ENCODE results near the gene SHISA3. TPM values are rescaled to one million over a fixed set of nuclear protein-coding genes. Genes with fewer than 3 reads are reported as not detected.

SHISA3 gene
- total RNA-seq, 1 donor from 2014 or later: 24.2 TPM

- Mint-ChIP-seq H3K4me1 (no peaks in the 10 kb centered on the region), H3K9me3 (peaks cover 8% of the 10 kb centered on the region), H3K36me3 (ENCODE audit: low read depth) (peaks cover 4% of the 10 kb centered on the region), H3K27me3 (ENCODE audit: low read depth) (peaks cover 3% of the 10 kb centered on the region), H3K27ac (ENCODE audit: unreplicated experiment) (no peak overlapping the region), H3K4me3 (no peak overlapping the region)
- TF ChIP-seq CTCF (conservative IDR thresholded peaks at IDR 0.05): no peak
- no peak for DNase-seq (ENCODE audit: low read depth, low spot score)
These were observed 19.8 kb upstream of the SHISA3 start for GRCh38 chr4:42377497-42377896.

- Mint-ChIP-seq H3K9me3 (peaks cover 3% of the 10 kb centered on the region), H3K36me3 (ENCODE audit: low read depth) (no peaks in the 10 kb centered on the region), H3K27me3 (ENCODE audit: low read depth) (peaks cover 3% of the 10 kb centered on the region), H3K27ac (ENCODE audit: unreplicated experiment) (no peak overlapping the region), H3K4me3 (no peak overlapping the region), H3K4me1 (no peaks in the 10 kb centered on the region)
- no peak for TF ChIP-seq CTCF (conservative IDR thresholded peaks at IDR 0.05)
- DNase-seq (ENCODE audit: low read depth, low spot score): no peak
These were observed 15.6 kb upstream of the SHISA3 start for GRCh38 chr4:42381666-42382065.

- H3K4me1 Mint-ChIP-seq: peaks cover 1% of the 10 kb centered on the region
- no peak overlapping the region for H3K27ac Mint-ChIP-seq (ENCODE audit: unreplicated experiment)
- H3K9me3 Mint-ChIP-seq: no peaks in the 10 kb centered on the region
- DNase-seq (ENCODE audit: low read depth, low spot score): no peak
- no peak for TF ChIP-seq CTCF (conservative IDR thresholded peaks at IDR 0.05)
- no peak overlapping the region for H3K4me3 Mint-ChIP-seq
- peaks cover 8% of the 10 kb centered on the region for H3K27me3 Mint-ChIP-seq (ENCODE audit: low read depth)
- H3K36me3 Mint-ChIP-seq (ENCODE audit: low read depth): no peaks in the 10 kb centered on the region
These were observed 11.8 kb upstream of the SHISA3 start for GRCh38 chr4:42385516-42385915.

DNA sequence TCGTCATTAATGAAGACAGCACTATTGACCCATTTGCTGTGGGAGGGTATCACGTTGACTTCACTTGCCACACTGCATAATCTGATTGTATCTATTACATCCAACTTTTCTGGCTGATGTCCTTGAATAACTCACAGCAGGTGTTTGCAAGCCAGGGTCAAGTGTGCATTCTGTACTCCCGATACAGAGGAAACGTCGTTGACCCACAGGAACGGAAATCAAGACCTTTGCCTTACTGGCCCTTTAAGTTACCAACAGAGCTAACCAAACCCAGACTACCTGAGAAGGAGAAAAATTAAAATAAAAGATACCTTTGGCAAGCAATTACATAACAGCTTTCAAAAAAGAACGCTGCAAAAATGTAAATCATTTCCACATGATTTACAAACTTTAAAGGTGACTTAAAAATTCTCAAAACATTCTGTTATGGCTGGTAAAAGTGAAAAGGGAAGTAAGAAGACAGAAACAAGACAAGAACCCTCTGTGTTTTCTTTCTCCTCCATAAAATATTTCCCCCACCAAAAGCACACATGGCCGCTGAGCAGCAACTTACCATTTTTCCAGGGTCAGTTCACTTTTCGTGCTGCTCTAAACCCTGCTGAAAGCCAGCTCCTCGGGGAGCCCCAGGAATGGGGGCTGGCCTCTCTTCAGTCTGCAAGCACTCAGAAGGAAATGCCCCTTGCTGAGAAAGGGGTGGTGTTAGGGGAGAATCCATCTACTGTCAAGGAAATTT is 6.5 kb upstream of the SHISA3 start:
- DNase-seq (ENCODE audit: low read depth, low spot score): no peak
- Mint-ChIP-seq H3K27ac (ENCODE audit: unreplicated experiment) (no peak overlapping the region), H3K9me3 (no peaks in the 10 kb centered on the region), H3K4me3 (no peak overlapping the region), H3K27me3 (ENCODE audit: low read depth) (peaks cover 45% of the 10 kb centered on the region), H3K36me3 (ENCODE audit: low read depth) (peaks cover 3% of the 10 kb centered on the region), H3K4me1 (peaks cover 16% of the 10 kb centered on the region)
- no peak for TF ChIP-seq CTCF (conservative IDR thresholded peaks at IDR 0.05)

DNA sequence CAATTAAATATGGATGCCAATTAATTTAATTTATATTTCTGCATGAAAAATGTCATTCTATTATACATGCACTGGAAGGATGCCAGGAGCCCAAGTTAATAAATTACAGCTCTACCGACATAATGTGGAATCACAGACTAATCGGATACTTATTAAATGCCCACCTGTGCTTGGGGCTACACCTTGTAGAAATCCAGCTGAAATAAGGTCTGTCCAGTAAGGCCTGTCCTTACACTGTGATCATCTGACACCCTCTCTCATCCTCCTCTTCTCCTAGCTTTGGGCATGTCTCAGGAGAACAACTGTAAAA is 6.0 kb upstream of the SHISA3 start:
- no peak for TF ChIP-seq CTCF (conservative IDR thresholded peaks at IDR 0.05)
- H3K27me3 Mint-ChIP-seq (ENCODE audit: low read depth): peaks cover 49% of the 10 kb centered on the region
- peaks cover 3% of the 10 kb centered on the region for H3K36me3 Mint-ChIP-seq (ENCODE audit: low read depth)
- no peak overlapping the region for H3K27ac Mint-ChIP-seq (ENCODE audit: unreplicated experiment)
- no peak for DNase-seq (ENCODE audit: low read depth, low spot score)
- no peak overlapping the region for H3K4me3 Mint-ChIP-seq
- no peaks in the 10 kb centered on the region for H3K9me3 Mint-ChIP-seq
- H3K4me1 Mint-ChIP-seq: peaks cover 17% of the 10 kb centered on the region

All from neural crest cell (in vitro differentiated cells).